MM.1S (cell line): Measurements from ENCODE around the gene PLCD4.

Experiments used
- EZH2 ChIP-seq: fragments of 300-600 bp; sonication (generic); optimal IDR thresholded peaks from 2 replicates; pipeline ENCODE3; 2017; ENCODE audit warnings: low read depth, mild to moderate bottlenecking, antibody characterized with exemption, low read length, mixed read lengths
- EZH2phosphoT487 ChIP-seq: fragments of 300-600 bp; sonication (generic); IDR thresholded peaks from 2 replicates; pipeline ENCODE4 v1.6.1; 2018; ENCODE audit warnings: antibody characterized with exemption, low read length
- TF ChIP-seq, protein P1 (sequence below): fragments of 300-600 bp; sonication (generic); IDR thresholded peaks from 2 replicates; pipeline ENCODE4 v1.5.1; 2016; ENCODE audit warnings: antibody characterized with exemption, low read length, mixed read lengths

DNA sequence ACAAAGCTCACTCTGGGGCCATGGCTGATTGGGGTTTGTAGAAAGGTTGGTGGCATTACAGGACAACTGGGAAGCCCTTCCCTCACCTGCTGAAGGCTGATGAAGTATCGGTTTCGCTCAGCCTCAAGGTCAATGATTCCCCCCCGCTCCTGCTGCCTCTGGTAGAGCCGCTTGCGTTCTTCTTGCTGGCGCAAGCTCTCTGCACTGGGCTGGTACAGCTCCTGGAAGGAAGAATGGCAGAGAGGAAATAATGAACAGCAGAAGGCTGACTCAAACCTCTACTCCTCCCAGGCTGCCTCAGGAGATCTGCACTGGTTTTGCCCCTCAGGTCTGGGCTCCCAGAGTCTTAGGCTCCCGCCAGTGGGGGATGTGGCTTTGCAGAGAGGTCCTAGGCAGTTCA lies 57.0 kb downstream of the PLCD4 start:
- TF ChIP-seq, protein P1, sequence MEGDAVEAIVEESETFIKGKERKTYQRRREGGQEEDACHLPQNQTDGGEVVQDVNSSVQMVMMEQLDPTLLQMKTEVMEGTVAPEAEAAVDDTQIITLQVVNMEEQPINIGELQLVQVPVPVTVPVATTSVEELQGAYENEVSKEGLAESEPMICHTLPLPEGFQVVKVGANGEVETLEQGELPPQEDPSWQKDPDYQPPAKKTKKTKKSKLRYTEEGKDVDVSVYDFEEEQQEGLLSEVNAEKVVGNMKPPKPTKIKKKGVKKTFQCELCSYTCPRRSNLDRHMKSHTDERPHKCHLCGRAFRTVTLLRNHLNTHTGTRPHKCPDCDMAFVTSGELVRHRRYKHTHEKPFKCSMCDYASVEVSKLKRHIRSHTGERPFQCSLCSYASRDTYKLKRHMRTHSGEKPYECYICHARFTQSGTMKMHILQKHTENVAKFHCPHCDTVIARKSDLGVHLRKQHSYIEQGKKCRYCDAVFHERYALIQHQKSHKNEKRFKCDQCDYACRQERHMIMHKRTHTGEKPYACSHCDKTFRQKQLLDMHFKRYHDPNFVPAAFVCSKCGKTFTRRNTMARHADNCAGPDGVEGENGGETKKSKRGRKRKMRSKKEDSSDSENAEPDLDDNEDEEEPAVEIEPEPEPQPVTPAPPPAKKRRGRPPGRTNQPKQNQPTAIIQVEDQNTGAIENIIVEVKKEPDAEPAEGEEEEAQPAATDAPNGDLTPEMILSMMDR, result no peak
- TF ChIP-seq EZH2phosphoT487, result no peak
- TF ChIP-seq EZH2, result no peak
